ENCODE data around the gene CPT1A.
A peak's percentile ranks its signal among the peaks of the same experiment; 100 is the strongest.

The CPT1A gene

DNA sequence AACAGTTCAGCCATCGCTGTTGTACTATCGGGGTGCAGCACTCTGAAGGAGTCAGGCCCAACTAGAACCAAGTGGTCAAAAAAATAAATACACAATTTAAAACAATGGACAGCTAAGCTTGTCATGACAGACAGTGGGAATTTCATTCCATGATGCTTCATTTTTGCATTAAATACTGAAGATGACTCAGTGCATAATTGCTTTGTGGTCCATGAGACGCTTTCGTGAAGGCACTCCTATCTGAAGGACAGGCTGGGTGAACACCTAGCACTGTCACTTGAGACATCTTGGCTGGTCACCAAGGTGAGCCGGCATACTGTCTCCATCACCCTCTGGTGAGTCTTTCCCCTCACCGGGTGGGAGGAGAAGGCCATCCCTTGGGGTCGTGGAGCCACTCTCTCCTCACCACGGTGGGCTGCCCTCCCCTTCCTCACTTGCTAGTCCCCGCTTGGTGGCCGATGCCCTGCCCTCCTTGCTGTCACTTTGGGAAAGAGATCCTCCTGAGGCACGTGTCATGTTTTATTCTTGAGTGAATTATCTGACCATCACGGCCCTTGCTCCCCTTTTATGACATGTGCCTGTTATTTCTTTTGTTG lies 85.4 kb downstream of the CPT1A start:
- DNase-seq (ENCODE audit: low spot score): no peak

DNA sequence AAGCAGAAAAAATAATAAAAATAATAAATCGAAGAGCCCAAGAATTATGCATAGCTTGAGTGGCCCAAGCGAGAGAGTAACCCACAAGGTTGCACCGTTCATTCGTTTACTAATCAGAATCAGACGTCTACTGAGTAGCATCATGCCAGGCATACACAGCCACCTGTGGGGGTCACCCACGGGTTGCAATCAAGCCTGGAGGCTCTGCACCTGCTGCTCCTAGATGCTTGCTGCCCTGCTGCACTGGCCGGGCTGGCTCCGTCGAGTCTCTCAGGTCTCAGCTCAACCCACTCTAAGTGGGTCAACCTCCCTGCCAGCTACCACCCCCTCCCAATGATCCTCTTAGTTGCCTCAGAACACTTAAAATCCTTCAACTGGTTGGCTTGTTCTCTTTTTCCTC lies 88.4 kb downstream of the CPT1A start:
- no peak for DNase-seq (ENCODE audit: low spot score)

DNA sequence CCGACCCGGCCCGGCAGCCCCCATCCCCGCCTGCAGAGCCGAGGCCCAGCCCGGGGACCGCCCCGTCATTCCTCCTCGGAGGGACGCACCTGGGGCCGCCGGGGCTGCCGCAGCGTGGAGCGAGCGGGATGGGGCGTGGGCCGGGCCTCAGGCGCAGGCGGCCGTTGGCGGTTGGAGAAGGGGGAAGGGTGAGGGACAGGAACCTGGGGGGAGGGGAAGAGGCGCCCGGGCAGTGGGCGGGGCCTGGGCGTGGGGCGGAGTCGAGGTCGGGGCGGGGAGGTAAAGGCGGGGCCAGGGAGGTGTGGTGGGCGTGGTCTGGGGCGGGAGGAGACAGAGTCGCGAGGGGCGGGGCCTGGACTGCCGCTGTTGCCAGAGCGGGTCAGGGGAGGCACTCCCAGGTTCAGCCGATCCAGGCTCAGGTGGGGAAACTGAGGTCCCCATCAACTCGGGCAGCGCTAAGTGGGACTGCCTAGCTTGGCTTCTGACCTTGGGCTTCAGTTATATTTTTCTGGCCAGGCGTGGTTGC lies 90.3 kb downstream of the CPT1A start, which contains the start of gene TESMIN:
TSS of gene TESMIN (minus strand) at position 190 of the 526 bp plus-strand sequence. CDS start 860 bp downstream, outside the sequence.
- peak; percentile 87 for DNase-seq (ENCODE audit: low spot score)

DNA sequence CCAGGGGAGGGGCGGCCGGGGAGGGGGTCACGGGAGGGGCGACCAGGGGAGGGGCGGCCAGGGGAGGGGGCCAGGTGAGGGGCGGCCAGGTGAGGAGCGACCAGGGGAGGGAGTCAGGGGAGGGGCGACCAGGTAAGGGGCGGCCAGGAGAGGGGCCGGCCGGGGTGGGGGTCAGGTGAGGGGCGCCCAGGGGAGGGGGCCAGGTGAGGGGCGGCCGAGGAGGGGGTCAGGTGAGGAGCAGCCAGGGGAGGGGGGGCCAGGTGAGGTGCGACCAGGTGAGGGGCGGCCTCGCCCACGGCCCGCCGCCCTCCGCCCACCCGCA lies 90.8 kb downstream of the CPT1A start:
- no peak for DNase-seq (ENCODE audit: low spot score)

DNA sequence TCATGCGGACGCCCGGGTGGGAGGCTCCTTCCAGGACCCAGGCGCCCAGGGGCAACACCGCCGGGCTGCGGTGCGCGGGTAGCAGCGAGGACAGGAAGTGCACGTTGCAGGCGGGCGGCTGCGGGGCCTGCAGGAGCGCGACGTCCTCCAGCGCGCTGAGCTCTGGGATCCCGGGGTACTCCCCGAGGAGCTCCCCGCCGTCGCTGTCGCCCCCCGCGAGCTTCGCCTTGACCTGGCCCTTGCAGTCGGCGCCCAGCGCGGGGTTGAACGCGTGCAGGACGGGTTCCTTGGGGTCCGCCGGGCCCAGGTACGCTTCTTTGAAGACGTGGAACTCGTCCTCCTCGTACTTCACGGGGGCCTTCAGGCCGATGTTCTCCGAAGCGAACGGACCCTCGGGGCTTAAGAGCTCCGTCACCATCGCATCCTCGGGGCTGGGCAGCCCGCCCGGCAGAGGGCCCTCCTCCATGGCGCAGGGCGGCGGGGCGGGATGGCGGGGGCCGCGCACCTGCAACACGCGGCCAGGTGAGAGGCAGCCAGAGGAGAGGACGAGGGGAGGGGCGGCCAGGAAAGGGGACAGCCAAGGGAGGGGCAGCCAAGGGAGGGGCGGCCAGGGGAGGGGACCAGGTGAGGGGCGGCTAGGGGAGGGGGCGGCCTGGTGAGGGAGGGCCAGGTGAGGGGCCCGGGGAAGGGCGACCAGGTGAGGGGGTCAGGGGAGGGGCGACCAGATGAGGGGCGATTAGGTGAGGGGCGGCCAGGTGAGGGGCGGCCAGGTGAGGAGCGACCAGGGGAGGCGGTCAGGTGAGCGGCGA lies 91.3 kb downstream of the CPT1A start:
- DNase-seq (ENCODE audit: low spot score): no peak

DNA sequence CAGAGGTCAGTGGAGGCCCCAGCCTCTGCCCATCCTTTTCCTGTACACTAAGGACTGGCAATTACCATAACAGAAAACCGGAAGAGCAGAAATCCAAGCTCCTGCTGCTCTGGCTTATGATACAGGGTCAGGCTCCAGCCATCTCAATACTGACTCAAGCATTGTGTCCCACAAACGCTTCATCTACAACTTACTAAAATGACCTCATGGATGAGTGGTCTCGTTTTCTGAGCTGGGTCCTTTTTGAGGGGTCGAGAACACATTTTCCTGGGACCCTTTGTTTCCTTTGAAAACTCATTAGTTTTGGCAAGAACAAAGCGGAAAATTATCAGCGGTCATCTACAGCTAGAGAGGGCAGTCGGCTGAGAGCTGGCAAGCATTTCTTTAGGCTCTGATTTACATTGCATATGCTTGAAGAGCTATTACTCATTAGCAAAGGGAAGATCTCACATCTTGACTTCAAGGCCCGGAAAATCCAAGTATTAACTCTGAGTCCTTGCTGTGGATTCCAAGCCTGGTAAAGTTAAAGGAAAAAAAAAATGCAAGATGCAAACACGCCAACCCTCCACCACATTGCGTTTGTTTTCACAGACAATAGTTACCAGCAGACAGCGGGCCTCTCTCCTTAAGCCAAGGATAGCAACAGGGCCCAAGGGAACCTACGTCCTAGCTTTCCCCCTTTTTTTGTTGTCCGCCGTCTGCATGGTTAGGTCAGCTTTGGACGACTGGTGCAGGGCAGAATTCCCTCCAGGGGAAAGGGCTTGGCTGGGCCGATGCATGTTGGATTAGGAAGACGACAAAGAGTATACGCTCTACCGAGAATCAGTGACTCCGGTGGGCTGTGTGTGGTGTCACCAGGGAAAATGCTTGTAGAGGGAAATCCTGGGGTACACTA lies 92.2 kb downstream of the CPT1A start:
- no peak for DNase-seq (ENCODE audit: low spot score)

DNA sequence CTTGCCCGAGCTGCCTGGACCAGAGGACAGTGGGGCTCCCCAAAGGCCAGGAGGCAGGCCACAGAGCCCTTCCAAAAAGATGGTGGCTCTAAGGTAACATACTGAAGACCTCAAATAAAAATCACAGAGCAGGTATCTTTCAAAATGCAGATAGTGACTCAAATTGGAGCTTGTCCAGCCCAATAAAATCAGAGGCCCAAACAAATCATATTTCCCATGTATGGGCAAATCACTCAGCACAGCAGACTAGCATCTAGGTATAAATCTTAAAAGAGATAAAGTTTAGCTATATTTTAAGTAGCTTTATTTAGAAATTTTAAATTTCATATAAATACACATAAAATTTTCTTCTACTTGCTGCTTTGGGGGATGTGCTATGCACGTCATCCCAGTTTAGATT lies 93.7 kb downstream of the CPT1A start:
- DNase-seq (ENCODE audit: low spot score): no peak

DNA sequence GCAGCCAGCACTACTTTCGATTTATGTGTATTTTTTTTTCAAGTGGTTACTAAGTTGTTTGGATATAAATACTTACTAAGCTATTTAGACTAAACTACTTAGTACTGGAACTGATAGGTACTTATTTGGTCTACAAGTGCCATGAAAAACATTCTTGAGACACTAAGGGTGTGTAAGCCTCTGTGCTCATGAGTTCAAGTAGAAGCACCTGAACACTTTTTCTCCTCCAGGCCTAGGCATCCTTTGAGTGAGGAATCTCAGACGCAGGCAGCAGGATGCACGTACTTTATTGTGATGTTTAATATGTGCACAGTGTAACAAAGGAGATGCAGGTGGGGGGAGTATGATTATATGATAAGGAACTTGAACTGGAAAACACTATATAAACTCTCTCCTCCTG lies 98.2 kb downstream of the CPT1A start:
- DNase-seq (ENCODE audit: low spot score): no peak

DNA sequence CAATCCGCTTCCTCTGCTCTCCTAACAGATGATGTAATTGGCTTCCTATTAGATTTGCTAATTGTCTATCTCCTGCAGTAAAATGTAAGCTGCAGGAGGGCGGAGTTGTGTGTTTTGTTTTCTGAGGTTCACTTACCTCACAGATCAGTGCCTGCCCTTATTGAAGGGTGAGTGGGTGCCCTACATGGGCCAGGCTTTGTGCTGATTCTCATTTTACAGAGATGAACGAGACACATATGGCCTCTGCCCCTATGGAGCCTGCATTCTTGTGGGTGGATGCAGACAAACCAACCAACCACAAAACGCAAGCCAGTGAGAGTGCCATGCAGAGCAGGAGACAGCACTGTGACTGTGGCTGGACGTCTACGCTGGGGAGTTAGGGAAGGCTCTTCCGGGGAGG lies 100.3 kb downstream of the CPT1A start:
- DNase-seq (ENCODE audit: low spot score): peak; percentile 73

DNA sequence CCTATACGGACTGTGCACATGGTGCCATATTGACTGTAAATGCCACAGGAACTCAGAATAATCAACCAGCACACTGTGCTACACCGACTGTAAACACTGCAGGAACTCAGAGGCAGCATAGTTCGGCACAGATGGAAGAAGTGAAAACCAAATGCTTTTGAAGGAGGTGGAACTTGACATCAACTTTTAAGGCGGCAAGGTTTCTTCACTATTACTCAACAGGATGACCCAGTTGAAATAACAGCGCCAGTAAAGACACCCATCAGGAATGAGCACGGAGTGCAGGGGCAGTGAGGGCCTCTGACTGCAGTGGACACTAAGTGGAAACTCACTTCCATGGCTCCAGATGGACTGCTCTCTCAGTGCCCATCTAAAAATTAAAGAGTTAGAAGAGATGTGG lies 106.1 kb downstream of the CPT1A start:
- no peak for DNase-seq (ENCODE audit: low spot score)

DNA sequence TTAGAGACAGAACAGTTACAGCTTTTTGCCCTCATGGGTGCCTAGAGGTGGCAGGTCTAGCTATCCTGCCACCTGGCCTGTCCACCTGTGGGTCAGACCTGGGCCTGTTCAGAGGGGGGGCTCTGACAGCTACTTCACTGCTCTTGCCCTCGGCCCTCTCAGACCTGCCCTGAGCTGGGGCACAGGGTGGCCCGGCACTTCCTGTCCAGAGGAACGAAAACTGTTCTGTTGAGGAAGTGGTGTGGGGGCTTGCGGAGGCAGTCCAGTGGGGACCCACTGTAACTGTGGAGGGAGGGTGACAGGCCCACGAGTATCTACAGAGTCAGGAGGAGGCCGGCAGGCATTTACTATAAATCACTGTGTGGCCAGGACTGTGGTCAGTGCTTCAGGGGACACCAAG lies 106.6 kb downstream of the CPT1A start:
- no peak for DNase-seq (ENCODE audit: low spot score)

DNA sequence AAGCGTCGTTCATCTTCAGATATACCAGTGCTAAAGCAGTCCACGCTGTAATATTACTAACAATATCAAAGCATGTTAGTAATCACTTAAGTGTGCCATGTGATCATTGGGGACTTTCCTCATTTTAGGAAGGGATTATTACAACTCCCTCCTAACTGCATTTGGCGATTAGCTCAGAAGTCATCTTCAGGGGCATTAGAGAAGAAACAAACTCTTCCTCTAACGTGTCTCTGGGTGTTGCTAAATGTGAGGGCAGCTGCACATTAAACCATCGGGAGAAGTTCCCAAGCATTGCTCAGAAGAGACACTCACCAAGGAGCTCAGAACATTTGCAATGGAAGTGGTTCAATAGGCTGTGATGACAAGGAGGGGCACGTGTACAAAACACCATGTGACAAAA lies 107.6 kb downstream of the CPT1A start:
- no peak for DNase-seq (ENCODE audit: low spot score)

DNA sequence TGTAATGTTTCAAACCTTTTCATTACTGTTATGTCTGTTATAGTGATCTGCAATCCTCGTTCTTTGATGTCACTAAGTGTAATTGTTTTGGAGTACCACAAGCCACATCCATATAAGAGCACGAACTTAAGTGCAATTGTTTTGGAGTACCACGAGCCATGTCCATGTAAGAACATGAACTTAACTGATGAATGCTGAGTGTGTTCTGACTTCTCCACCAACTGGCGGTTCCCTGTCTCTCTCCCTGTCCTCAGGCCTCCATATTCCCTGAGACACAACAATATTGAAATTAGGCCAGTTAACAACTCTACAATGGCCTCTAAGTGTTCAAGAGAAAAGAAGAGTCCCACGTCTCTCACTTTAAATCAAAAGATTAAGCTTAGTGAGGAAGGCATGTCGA lies 113.9 kb downstream of the CPT1A start:
- DNase-seq (ENCODE audit: low spot score): peak; percentile 56

DNA sequence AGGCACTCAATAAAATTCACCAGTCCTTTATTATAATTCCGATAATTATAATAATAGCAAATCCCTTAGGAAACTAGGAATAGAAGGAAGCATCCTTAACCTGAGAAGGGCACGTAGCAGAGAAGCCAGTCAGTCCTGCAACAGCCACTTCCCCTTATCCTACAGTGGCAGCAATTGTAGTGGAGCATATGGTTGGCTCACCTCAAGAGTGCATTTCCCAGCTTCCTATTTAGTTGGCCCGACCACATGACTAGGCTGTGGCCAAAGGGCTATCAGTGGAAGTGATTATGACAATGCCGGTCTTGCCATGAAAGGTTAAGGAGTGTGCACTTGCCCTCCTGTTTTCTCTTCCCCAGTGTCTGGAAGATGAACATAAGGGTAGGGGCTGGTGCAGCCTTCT lies 117.4 kb downstream of the CPT1A start:
- peak; percentile 9 for DNase-seq (ENCODE audit: low spot score)

DNA sequence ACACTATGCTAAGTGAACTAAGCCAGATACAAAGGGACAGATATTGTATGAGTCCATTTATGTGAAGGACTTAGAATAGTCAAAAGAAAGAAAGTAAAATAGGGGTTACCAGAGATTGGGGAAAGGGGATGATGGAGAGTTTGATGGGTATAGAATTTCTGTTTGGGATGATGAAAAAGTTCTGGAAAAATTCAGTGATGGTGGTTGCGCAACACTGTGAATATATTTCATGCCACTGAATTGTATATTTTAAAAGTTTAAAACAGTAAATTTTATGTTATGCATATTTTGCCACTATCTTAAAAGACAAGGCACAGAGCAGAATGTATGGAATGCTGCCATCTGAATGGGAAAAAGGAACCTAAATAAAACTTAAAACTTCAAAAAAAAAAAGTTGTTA lies 119.6 kb downstream of the CPT1A start:
- no peak for DNase-seq (ENCODE audit: low spot score)

DNA sequence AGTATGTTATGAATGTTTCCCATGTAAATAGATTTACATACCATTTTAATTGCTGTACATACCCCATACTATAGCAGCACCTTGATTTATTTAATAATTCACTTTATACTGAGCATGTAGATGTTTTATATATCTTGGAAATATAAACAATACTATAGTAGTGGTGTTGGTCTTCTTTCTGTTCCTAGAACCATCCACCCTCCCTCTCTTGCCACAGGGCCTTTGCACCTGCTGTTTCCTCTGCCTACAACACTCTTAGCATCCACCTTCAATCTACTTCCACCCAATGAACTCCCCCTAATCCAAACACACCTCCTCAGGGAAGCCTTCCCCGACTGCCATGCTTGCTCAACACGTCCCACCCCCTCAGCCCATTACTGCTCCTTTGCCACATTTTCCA lies 120.6 kb downstream of the CPT1A start:
- no peak for DNase-seq (ENCODE audit: low spot score)

DNA sequence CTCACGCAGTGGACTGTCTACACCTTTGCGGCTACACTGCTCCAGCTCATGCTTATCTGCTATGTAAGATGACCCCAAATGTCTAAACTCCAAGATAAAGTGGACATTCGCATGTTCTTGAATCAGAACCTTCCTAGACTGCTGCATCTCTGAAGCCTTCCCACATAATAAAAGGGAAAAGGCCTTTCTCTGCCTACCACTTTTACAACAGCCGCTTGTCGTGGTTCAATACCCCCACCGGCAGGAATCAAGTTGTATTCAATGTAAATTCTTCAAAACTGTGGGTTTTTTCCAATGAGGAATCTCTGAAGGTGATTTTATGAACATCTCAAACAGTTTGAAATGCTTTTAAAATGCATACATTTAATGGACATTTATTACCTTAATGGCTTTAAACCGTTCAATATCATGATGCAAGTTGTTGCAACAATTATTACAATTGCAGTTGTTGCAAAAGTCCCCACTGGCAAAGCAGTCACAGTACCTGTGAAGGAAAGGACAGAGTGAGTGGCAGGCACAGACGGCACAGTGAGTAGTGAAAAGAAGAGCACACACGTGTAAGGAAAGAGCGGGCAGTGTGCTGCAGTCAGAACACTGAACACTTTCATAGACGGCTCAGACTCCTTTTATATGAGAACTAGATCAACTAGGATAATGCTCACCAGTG lies 126.1 kb downstream of the CPT1A start:
- DNase-seq (ENCODE audit: low spot score): no peak

DNA sequence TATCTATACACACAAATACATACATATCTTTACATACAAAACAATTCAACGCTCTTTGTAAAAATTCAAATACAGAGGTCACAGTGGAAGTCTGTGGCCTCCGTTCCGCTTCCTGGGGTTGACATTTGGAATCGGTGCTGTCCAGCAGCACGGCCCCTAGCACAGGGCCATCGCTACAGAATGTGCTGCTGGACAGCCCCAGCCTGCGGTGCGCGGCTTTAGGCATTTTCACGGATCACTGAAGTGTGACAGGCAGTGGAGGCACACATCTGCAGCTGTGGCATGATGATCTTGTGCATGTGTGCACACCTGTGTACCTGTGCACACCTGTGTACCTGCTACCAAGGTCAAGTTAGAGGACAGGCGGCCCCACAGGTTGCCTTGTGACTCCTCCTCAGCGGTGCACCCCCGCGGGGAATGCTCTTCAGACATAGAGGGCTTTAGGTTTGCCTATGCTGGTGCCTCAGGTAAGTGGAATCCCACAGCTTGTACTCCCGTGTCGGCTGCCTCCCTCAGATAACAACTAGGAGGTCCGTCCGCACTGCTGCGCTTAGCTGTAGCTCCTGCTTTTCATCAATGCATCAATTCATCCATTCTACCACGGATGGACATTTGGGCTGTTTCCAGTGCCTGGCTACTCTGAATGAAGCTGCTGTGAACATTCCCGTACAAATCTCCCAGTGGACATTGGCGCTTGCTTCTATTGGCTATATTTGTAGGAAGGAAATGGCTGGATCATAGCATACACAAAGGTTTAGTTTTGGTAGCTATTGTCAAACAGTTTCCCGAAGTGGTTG lies 127.5 kb downstream of the CPT1A start:
- no peak for DNase-seq (ENCODE audit: low spot score)

DNA sequence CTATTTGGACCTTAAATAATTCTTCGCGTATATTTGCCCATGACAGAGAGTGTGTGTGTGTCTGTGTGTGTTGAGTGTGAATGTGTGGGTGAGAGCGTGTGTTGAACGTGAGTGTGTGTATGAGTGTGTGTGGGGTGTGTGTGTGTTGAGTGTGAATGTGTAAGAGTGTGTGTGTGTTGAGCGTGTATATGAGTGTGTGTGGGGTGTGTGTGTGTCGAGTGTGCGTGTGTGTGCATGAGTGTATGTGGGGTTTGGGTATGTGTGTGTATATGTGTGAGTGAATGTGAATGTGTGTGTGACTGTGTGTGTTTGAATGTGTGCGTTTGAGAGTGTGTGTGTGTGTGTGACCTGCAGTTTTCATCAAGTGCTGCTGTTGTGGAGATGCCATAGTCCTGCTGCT lies 130.6 kb downstream of the CPT1A start:
- DNase-seq (ENCODE audit: low spot score): no peak

DNA sequence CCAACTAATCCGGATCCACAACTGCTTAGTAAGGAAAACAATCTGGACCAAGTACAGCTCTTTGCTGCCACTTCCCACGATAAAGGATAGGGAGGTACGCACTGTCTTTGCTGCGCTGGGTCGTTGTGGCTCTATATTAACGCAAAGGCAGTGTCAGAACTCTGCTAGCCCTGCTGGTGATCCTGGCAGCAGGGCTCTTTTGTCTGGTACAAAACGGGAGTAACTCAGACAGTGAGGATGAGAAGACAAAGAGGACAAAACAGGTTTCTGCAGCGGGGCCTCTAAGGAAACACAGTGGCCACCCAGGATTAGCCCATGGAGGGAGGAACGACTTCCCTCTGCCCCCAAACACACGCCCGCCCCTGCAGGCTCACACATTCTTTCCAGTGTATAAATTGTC lies 131.3 kb downstream of the CPT1A start:
- no peak for DNase-seq (ENCODE audit: low spot score)

DNA sequence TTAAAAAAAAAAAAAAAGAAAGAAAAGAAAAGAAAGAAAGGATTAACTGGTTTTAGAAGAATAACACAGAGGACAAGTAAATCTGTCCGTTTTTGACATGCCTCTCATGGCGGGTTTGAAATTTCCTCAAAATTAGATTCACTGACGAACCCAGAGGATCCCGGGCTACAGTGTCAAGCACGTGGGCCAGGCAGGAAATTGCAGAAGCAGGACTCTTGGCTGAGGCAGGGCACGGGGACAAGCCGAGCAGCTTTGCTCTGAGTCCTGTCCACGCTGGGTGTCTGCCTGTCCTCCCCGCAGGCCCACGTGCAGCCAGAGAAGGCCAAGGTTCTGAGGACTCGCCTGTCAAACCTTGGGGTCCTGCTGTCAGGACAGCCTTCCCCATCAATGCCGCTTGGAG lies 132.7 kb downstream of the CPT1A start:
- no peak for DNase-seq (ENCODE audit: low spot score)

All from SW480 (cell line).